K562 (cell line): ENCODE results near the gene TSKS. TPM values are rescaled to one million over a fixed set of nuclear protein-coding genes. Genes with fewer than 3 reads are reported as not detected.

Experiments
- ATAC-seq: fragments of 200-7000 bp; cut with Tn5 transposase; 3 replicates; pipeline ENCODE4 v1.9.1; 2020; ENCODE audit warnings: moderate library complexity
- BruUV-seq: library from RNA; stranded (reverse); fragments of 400-500 nt; replicated peaks from 2 replicates; lab custom pipeline; 2021; lab: Mats Ljungman, UMichigan
- CTCF ChIA-PET: fragments of 300-600 bp; formaldehyde crosslinking; extraction: SDS; loops from one replicate; lab custom pipeline; 2021; ENCODE audit warnings: low intra/inter-chr PET ratio; lab: Yijun Ruan, JAX
- POLR2A ChIA-PET: fragments of 300-600, 350-650 bp; sonication (Branson Sonifier 250); formaldehyde crosslinking; extraction: SDS; loops from one replicate; lab custom pipeline; 2021; ENCODE audit warnings: antibody characterized with exemption, inconsistent platforms; lab: Yijun Ruan, JAX
- DNase-seq, 4 experiments: peaks; one replicate each; pipeline versions ENCODE4 v3.0.0 to v3.0.0-alpha.2; 2011 to 2018; ENCODE audit warnings: low spot score in 3 of 4, mixed read lengths in 3 of 4; ENCODE audit errors: extremely low read depth in 1 of 4
- FAIRE-seq: peaks from 2 replicates; lab custom pipeline; 2011; peaks lifted over from hg19 to GRCh38; lab: Jason Lieb, UNC
- H2AFZ ChIP-seq: 2 replicates; pipeline ENCODE4 v1.6.0; 2011; ENCODE audit warnings: low read depth, low read length, control low read depth, inconsistent platforms
- H3K27ac ChIP-seq: fragments of 200-600 bp; 3 replicates; pipeline ENCODE4 v1.8.0; 2011; ENCODE audit warnings: low read depth, mild to moderate bottlenecking, control low read depth, inconsistent platforms, low read length, moderate library complexity, mixed read lengths; ENCODE audit errors: extremely low read depth
- H3K27me3 ChIP-seq, 2 experiments: fragments of 300-600 bp in 1 of 2; 2 replicates in 1 of 2; 3 replicates in 1 of 2; pipeline versions ENCODE4 v1.6.0 to v1.8.0; 2011; ENCODE audit warnings: inconsistent platforms in 2 of 2, low read length in 2 of 2, mild to moderate bottlenecking in 1 of 2, mixed read lengths in 1 of 2, moderate library complexity in 1 of 2; ENCODE audit not compliant: control insufficient read depth in 2 of 2, insufficient read depth in 2 of 2
- H3K36me3 ChIP-seq: fragments of 300-600 bp; 3 replicates; pipeline ENCODE4 v1.8.0; 2011; ENCODE audit warnings: mild to moderate bottlenecking, low read length, inconsistent platforms; ENCODE audit not compliant: control insufficient read depth, insufficient read depth
- H3K4me1 ChIP-seq, 2 experiments: fragments of 200-600 bp in 1 of 2; replicated peaks in 1 of 2; 2 replicates in 1 of 2; 3 replicates in 1 of 2; pipeline versions ENCODE4 v1.5.1 to v1.8.0; 2011; ENCODE audit warnings: inconsistent platforms in 2 of 2, low read length in 2 of 2, mild to moderate bottlenecking in 1 of 2, mixed read lengths in 1 of 2, moderate library complexity in 1 of 2; ENCODE audit not compliant: control insufficient read depth in 2 of 2, insufficient read depth in 2 of 2
- H3K4me2 ChIP-seq: 2 replicates; pipeline ENCODE4 v1.6.1; 2011; ENCODE audit warnings: low read length, control low read depth, inconsistent platforms, mixed read lengths; ENCODE audit not compliant: insufficient read depth
- H3K4me3 ChIP-seq: fragments of 200-600 bp; sonication (generic), shearing (Covaris generic); 2 replicates; pipeline ENCODE4 v1.5.1; 2016; ENCODE audit warnings: control low read depth, inconsistent platforms
- H3K79me2 ChIP-seq: fragments of 200-600 bp; 3 replicates; pipeline ENCODE4 v1.8.0; 2011; ENCODE audit warnings: low read length, inconsistent platforms; ENCODE audit not compliant: control insufficient read depth, insufficient read depth
- H3K9ac ChIP-seq, 2 experiments: 2 replicates each; pipeline versions ENCODE4 v1.6.0 to v1.6.1; 2011; ENCODE audit warnings: low read depth in 2 of 2, low read length in 2 of 2, control low read depth in 1 of 2, inconsistent platforms in 1 of 2, mild to moderate bottlenecking in 1 of 2, mixed read lengths in 1 of 2; ENCODE audit not compliant: insufficient read depth in 1 of 2
- H3K9me1 ChIP-seq: one replicate; pipeline ENCODE4 v1.6.0; 2011; ENCODE audit warnings: inconsistent platforms, mild to moderate bottlenecking, low read length, moderate library complexity; ENCODE audit not compliant: control insufficient read depth, insufficient read depth
- H3K9me3 ChIP-seq: replicated peaks from 2 replicates; pipeline ENCODE4 v1.5.1; 2011; ENCODE audit warnings: low read depth, low read length, inconsistent platforms; ENCODE audit not compliant: control insufficient read depth, insufficient read depth
- H4K20me1 ChIP-seq: replicated peaks from 2 replicates; pipeline ENCODE4 v1.6.1; 2011; ENCODE audit warnings: low read length, inconsistent platforms, mixed read lengths; ENCODE audit not compliant: control insufficient read depth, insufficient read depth
- E2F6 ChIP-seq, 2 experiments: IDR thresholded peaks; 2 replicates each; pipeline ENCODE4 v1.6.1; 2011; ENCODE audit warnings: borderline replicate concordance in 1 of 2, control low read depth in 1 of 2, low read depth in 1 of 2, low read length in 1 of 2, mild to moderate bottlenecking in 1 of 2, mixed read lengths in 1 of 2, moderate library complexity in 1 of 2; ENCODE audit not compliant: insufficient read depth in 1 of 2, insufficient read length in 1 of 2, poor library complexity in 1 of 2, severe bottlenecking in 1 of 2; ENCODE audit errors: extremely low read depth in 1 of 2
- KDM2B ChIP-seq: fragments of 250-450 bp; sonication (Bioruptor Pico); IDR thresholded peaks from 2 replicates; pipeline ENCODE4 v1.8.0; 2021; ENCODE audit warnings: mild to moderate bottlenecking, moderate library complexity
- L3MBTL2 ChIP-seq: fragments of 450-650 bp; IDR thresholded peaks from 2 replicates; pipeline ENCODE4 v1.6.1; 2016; ENCODE audit warnings: mild to moderate bottlenecking, moderate library complexity
- MAX ChIP-seq: sonication (generic); formaldehyde crosslinking; IDR thresholded peaks from 2 replicates; pipeline ENCODE4 v1.9.0; 2022; ENCODE audit warnings: mild to moderate bottlenecking, missing genetic modification reagents
- ZNF239 ChIP-seq: fragments of 250-450 bp; sonication (Bioruptor Pico); IDR thresholded peaks from 2 replicates; pipeline ENCODE4 v1.4.0; 2020; ENCODE audit warnings: mild to moderate bottlenecking
- WGBS: fragments of 100-300 bp; shearing (Covaris generic); methylation state at CpG from one replicate; pipeline ENCODE4 v1.1.6; 2016; ENCODE audit warnings: low coverage, mixed read lengths; ENCODE audit not compliant: insufficient coverage; ENCODE audit errors: missing lambda C conversion rate; 5-methylcytosine and 5-hydroxymethylcytosine counted together
- in situ Hi-C: fragments of 300-500 bp; cut with MboI; formaldehyde crosslinking; loops from 4 replicates; pipeline ENCODE4 v1.15.0; 2018; ENCODE audit warnings: inconsistent platforms, mixed read lengths
- intact Hi-C: fragments of 100-400 bp; cut with micrococcal nuclease; formaldehyde crosslinking; loops from 2 replicates; pipeline ENCODE4 v1.14.2; 2022
- polyA plus RNA-seq, 8 experiments: library from polyadenylated mRNA; depleted of rRNA in 4 of 8; stranded (reverse) in 5 of 8; unstranded in 3 of 8; fragments of >200 nt; fragmentation: Nextera tagmentation in 2 of 8; fragmentation: Illumina TruSeq in 1 of 8; extraction: Ambion mirVana in 2 of 8; extraction: Trizol in 1 of 8; gene quantifications; 2 replicates each; pipeline versions ENCODE4 v1.2.1 to v1.2.3, GENCODE V29; 2011 to 2014; ENCODE audit warnings: inconsistent platforms in 1 of 8, missing spikeins in 1 of 8
- total RNA-seq, 7 experiments: library from RNA; depleted of rRNA in 6 of 7; stranded (reverse); fragments of >200 nt in 6 of 7; fragmentation: Illumina TruSeq in 2 of 7; extraction: Trizol in 2 of 7; gene quantifications; 2 replicates each; pipeline versions ENCODE4 v1.2.1 to v1.2.3, GENCODE V29; 2011 to 2021; ENCODE audit warnings: low replicate concordance in 1 of 7
- TF ChIP-seq, protein P1 (sequence below): fragments of 450-650 bp; IDR thresholded peaks from 2 replicates; pipeline ENCODE4 v1.6.1; 2017; ENCODE audit warnings: antibody characterized with exemption, mild to moderate bottlenecking

The TSKS gene
- total and polyA plus RNA-seq, 9 of the 15 experiments (the other 6 are each of a cell fraction or from before 2014, with no cell fraction given): 0.14 to 4.5 (median 0.80) TPM

- Histone ChIP-seq H3K79me2 (no peaks in the 10 kb centered on the region), H3K9me3 (no peaks in the 10 kb centered on the region), H3K4me2 (peak overlapping the region; percentile 46; the same call in 1 of the 2 replicates), H3K27ac (peak overlapping the region; percentile 19; the same call in 2 of the 3 replicates), H2AFZ (peak overlapping the region; percentile 94), H3K36me3 (no peaks in the 10 kb centered on the region), H3K4me3 (no peak overlapping the region), H4K20me1 (no peaks in the 10 kb centered on the region), H3K27me3 (no peaks in the 10 kb centered on the region), H3K9ac (peak overlapping the region; percentile 52 to 80; a peak in 3 of 4 replicates), H3K9me1 (no peaks in the 10 kb centered on the region), H3K4me1 (peaks cover 10 to 17% of the 10 kb centered on the region in 2 experiments; a peak in 4 of 5 replicates)
- no TSS peak for BruUV-seq
- in situ Hi-C loops (no loop called here), intact Hi-C loops (no loop called here)
- DNase-seq (peak in 2 of 4 experiments; percentile 49), ATAC-seq (peak; percentile 79), FAIRE-seq (no peak)
- ChIA-PET POLR2A (interaction anchor here (0.9 kb wide), 1 partner anchor 8 kb away, joined by 4 read pairs; no protein-coding TSS in a partner anchor), CTCF (no interaction called here)
- WGBS: 38% methylated on average over 11 of the region's 11 CpGs
- TF ChIP-seq E2F6 (IDR thresholded peaks at IDR 0.05; ENCODE audit: borderline replicate concordance in 1 of 2, extremely low read depth in 1 of 2, insufficient read depth in 1 of 2, insufficient read length in 1 of 2, low read depth in 1 of 2, low read length in 1 of 2, poor library complexity in 1 of 2, severe bottlenecking in 1 of 2) (peak; percentile 35 to 55), MAX (CRISPR knock-in tag) (peak; percentile 80), L3MBTL2 (peak; percentile 70), ZNF239 (CRISPR knock-in tag) (no peak), KDM2B (CRISPR knock-in tag) (no peak)
- TF ChIP-seq, protein P1, sequence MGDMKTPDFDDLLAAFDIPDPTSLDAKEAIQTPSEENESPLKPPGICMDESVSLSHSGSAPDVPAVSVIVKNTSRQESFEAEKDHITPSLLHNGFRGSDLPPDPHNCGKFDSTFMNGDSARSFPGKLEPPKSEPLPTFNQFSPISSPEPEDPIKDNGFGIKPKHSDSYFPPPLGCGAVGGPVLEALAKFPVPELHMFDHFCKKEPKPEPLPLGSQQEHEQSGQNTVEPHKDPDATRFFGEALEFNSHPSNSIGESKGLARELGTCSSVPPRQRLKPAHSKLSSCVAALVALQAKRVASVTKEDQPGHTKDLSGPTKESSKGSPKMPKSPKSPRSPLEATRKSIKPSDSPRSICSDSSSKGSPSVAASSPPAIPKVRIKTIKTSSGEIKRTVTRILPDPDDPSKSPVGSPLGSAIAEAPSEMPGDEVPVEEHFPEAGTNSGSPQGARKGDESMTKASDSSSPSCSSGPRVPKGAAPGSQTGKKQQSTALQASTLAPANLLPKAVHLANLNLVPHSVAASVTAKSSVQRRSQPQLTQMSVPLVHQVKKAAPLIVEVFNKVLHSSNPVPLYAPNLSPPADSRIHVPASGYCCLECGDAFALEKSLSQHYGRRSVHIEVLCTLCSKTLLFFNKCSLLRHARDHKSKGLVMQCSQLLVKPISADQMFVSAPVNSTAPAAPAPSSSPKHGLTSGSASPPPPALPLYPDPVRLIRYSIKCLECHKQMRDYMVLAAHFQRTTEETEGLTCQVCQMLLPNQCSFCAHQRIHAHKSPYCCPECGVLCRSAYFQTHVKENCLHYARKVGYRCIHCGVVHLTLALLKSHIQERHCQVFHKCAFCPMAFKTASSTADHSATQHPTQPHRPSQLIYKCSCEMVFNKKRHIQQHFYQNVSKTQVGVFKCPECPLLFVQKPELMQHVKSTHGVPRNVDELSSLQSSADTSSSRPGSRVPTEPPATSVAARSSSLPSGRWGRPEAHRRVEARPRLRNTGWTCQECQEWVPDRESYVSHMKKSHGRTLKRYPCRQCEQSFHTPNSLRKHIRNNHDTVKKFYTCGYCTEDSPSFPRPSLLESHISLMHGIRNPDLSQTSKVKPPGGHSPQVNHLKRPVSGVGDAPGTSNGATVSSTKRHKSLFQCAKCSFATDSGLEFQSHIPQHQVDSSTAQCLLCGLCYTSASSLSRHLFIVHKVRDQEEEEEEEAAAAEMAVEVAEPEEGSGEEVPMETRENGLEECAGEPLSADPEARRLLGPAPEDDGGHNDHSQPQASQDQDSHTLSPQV: peak; percentile 50; the same call in 1 of the 2 replicates
Observed at GRCh38 chr19:49700563-49700962, 62.5 kb downstream of the TSKS start.
